ENCODE data around the gene ICAM4.
A peak's percentile ranks its signal among the peaks of the same experiment; 100 is the strongest.

The ICAM4 gene

DNA sequence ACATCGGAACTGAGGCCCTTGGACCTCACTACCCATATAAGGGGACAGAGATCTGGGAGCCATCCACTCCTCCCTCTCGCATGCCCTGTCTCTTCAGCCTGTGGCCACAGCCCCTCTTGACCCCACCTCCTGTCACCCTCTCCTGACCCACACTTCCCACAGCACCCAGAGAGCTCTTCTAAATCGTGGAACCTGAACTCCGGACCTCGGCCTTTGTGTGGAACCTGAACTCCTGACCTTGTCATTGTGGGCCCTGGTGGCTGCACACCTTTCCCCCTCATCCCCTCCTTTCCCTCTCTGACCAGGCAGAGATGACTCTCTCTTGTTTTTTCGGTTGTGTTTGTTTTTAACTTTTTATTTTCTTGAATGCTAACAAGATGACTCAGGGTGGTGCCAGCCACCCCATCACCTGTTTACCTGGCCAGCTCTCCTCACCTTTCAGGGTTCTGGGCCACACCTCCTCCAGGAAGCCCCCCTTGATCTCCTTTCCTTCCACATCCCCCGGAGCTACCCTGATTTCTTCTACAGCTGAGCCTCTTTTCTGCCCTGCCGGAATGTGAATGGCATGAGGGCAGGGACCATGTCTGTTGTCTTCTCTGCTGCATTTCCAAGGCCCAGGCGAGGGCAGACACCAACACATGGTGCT is 29.7 kb upstream of the ICAM4 start:
- TF ChIP-seq, protein P1, sequence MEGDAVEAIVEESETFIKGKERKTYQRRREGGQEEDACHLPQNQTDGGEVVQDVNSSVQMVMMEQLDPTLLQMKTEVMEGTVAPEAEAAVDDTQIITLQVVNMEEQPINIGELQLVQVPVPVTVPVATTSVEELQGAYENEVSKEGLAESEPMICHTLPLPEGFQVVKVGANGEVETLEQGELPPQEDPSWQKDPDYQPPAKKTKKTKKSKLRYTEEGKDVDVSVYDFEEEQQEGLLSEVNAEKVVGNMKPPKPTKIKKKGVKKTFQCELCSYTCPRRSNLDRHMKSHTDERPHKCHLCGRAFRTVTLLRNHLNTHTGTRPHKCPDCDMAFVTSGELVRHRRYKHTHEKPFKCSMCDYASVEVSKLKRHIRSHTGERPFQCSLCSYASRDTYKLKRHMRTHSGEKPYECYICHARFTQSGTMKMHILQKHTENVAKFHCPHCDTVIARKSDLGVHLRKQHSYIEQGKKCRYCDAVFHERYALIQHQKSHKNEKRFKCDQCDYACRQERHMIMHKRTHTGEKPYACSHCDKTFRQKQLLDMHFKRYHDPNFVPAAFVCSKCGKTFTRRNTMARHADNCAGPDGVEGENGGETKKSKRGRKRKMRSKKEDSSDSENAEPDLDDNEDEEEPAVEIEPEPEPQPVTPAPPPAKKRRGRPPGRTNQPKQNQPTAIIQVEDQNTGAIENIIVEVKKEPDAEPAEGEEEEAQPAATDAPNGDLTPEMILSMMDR (IDR thresholded peaks at IDR 0.05; ENCODE audit: low read depth, low read length), result no peak
- in situ Hi-C loops (cut with HindIII; ENCODE audit: low sequenced_read_pairs), result no loop called here
- no peak overlapping the region for H3K4me3 ChIP-seq (ENCODE audit: low read depth, low read length)
- no peak for DNase-seq (ENCODE audit: low read depth, low spot score)

DNA sequence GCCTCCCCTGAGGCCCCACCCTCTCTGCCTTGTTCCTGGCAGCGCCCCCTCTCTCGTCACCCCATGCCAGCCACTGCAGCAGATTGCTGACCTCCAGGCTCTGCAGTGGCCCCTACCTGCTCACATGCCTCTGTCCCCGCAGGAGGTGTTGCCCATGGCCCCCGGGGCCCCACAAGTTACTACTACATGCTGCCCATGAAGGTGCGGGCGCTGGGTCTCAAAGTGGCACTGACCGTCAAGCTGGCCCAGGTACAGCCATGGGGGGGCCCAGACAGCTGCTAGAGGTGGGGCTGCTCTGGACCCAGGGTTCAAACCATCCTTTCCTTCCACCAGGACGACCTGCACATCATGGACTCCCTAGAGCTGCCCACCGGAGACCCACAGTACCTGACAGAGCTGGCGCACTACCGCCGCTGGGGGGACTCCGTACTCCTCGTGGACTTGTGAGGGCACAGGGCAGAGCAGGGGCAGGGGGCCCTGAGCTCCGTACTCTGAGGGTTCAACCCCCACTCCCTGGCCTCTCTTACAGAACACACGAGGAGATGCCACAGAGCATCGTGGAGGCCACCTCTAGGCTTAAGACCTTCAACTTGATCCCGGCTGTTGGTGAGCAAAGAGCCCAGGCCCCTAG is 28.6 kb upstream of the ICAM4 start:
- TF ChIP-seq, protein P1 (IDR thresholded peaks at IDR 0.05; ENCODE audit: low read depth, low read length), result no peak
- in situ Hi-C loops (cut with HindIII; ENCODE audit: low sequenced_read_pairs), result no loop called here
- DNase-seq (ENCODE audit: low read depth, low spot score), result no peak
- H3K4me3 ChIP-seq (ENCODE audit: low read depth, low read length), result no peak overlapping the region

DNA sequence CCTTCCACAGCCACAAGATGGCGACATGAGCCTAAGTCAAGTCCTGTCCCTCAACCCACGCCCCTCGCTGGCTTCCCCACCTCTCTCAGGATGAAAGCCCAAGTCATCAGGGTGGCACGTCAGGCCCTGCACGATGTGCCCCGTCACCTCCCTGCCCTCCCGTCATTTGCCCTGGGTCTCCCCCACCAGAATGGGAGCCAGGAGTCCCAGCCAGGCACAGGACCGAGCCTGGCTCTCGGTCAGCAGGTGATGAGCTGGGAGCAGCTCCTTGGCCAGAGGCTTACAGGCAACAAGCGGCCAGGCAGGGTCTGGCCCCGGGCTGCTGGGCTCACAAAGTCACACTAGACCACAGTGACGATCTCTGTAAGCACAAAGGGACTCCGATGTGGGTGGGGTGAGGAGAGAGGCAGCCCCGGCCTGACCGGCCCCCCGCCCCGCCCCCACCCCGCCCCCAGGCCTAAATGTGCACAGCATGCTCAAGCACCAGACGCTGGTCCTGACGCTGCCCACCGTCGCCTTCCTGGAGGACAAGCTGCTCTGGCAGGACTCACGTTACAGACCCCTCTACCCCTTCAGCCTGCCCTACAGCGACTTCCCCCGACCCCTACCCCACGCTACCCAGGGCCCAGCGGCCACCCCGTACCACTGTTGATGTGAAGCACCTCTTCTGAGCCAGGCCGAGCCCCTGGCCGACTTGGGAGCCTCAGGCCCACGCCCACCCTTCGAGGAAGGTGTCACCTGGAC is 27.4 kb upstream of the ICAM4 start:
- in situ Hi-C loops (cut with HindIII; ENCODE audit: low sequenced_read_pairs), result no loop called here
- no peak overlapping the region for H3K4me3 ChIP-seq (ENCODE audit: low read depth, low read length)
- DNase-seq (ENCODE audit: low read depth, low spot score), result peak; percentile 76
- TF ChIP-seq, protein P1 (IDR thresholded peaks at IDR 0.05; ENCODE audit: low read depth, low read length), result peak; percentile 79

DNA sequence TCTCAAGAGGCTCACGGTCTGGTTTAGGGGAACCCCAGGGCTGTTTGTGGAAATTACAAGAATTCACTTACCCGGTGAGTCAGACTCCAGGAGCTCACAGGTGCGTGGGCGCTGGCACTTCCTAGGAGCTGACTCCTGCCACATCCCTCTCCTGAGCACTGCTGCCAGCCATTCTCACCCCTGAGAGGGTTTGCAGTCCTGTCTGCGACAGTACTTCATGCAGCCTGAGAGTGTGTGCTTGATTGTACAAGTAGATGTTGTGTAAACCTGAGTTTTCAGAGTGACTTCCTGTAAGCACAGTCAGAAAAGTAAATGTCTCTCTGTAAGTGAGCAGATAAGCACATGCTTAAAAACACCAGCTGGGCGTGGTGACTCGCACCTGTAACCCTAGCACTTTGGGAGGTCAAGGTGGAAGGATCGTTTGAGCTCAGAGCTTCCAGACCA is 26.6 kb upstream of the ICAM4 start:
- DNase-seq (ENCODE audit: low read depth, low spot score), result no peak
- TF ChIP-seq, protein P1 (IDR thresholded peaks at IDR 0.05; ENCODE audit: low read depth, low read length), result no peak
- in situ Hi-C loops (cut with HindIII; ENCODE audit: low sequenced_read_pairs), result no loop called here
- H3K4me3 ChIP-seq (ENCODE audit: low read depth, low read length), result no peak overlapping the region

DNA sequence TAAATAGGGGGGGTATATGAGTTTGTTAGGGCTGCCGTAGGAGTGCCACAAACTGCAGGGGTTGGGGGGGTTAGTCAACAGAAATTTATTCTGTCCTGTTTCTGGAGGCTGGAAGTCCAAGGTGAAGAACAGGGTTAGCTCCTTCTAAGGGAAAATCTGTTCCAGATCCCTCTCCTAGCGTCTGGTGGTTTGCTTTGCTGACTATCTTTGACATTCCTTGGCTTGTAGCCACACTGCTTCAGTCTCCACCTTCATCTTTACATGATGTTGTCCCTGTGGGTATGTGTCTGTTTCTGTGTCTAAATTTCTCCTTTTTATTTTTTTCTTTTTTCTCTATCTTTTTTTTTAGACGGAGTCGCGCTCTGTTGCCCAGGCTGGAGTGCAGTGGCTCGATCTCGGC is 24.0 kb upstream of the ICAM4 start:
- H3K4me3 ChIP-seq (ENCODE audit: low read depth, low read length), result no peak overlapping the region
- in situ Hi-C loops (cut with HindIII; ENCODE audit: low sequenced_read_pairs), result no loop called here
- DNase-seq (ENCODE audit: low read depth, low spot score), result no peak
- TF ChIP-seq, protein P1 (IDR thresholded peaks at IDR 0.05; ENCODE audit: low read depth, low read length), result no peak

DNA sequence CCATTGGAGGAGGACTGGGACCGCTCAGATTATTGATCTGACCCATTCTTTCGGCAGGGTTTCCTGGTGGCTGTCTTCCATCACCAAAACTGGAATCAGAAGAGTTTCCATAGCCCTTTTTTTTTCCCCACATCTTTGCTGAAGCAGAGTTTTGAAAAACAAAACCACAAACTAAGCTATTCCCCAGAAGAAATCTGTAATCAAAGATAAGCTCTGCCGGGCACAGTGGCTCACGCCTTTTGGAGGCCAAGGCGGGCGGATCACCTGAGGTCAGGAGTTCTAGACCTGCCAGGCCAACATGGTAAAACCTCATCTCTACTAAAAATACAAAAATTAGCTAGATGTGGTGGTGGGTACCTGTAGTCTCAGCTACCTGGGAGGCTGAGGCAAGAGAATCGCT is 20.0 kb upstream of the ICAM4 start:
- in situ Hi-C loops (cut with HindIII; ENCODE audit: low sequenced_read_pairs), result no loop called here
- no peak for DNase-seq (ENCODE audit: low read depth, low spot score)
- TF ChIP-seq, protein P1 (IDR thresholded peaks at IDR 0.05; ENCODE audit: low read depth, low read length), result no peak

More for the DNA sequence above, 20.0 kb upstream of the ICAM4 start:
- no peak overlapping the region for H3K4me3 ChIP-seq (ENCODE audit: low read depth, low read length)

Data from astrocyte of the spinal cord (primary cell).